ENCODE measurements around the gene ZBTB37. TPM values are rescaled to one million over a fixed set of nuclear protein-coding genes. Genes with fewer than 3 reads are reported as not detected.

The ZBTB37 gene
- total and polyA plus RNA-seq, 9 of the 15 experiments (the other 6 are each of a cell fraction or from before 2014, with no cell fraction given), result 1.3 to 13.9 (median 5.4) TPM

DNA sequence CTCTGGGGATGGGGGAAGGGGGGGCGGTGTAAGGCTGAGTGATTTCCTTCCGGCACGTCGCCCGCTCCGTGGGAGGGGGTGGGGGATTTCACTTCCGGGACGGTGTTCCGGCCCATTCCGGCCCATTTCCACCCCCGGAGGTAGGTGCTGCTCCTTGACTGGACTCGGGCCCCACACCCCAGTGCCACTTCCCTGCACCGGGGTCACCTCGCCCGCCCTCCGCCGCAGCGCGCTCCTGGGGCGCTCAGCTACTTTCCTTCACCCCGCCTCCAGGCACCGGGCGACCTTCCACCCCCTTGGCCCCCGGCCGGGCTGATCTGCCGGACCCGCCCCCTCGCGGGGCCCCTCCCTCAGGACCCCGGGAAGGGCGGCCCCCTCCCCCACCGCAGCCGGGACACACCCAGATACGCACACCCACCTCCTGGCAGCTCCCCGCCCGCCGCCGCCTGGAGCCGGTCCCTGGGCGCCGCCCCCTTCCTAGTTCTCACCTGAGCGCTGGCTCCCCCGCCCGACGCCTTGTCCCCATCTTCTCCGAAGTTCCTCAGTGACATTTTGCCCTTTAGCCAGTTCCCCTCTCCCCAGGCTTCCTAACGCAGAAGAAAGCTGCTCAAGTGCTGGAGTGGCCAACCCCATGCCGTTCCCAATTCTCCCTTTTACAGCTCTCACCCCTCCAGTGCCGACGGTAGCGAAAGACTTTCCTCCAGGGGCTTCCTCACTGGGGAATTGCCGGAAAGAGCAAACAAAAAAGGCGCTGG lies at the start of gene ZBTB37 (continued):
- TF ChIP-seq GATAD2B (IDR thresholded peaks at IDR 0.05; ENCODE audit: borderline replicate concordance) (peak; percentile 25; the same call in 1 of the 2 replicates), ZNF778 (CRISPR knock-in tag; IDR thresholded peaks at IDR 0.05) (no peak), PHF8 (IDR thresholded peaks at IDR 0.05; ENCODE audit: borderline replicate concordance, low read length) (peak; percentile 71), EP300 (IDR thresholded peaks at IDR 0.05; ENCODE audit: low read length) (peak; percentile 5; the same call in 1 of the 2 replicates), ZNF41 (CRISPR knock-in tag; conservative IDR thresholded peaks at IDR 0.05) (no peak), DDX20 (tag; IDR thresholded peaks at IDR 0.05; ENCODE audit: low read depth) (no peak), FOXK2 (conservative IDR thresholded peaks at IDR 0.05 in 1 of 2, IDR thresholded peaks at IDR 0.05 in 1 of 2; ENCODE audit: low read depth in 2 of 2) (peak in 1 of 2 experiments; percentile 53; a peak in 2 of 4 replicates), PHB2 (IDR thresholded peaks at IDR 0.05; ENCODE audit: low read depth) (no peak), MECOM (CRISPR knock-in tag; IDR thresholded peaks at IDR 0.05) (0 out of 2 replicates have a peak, but pooled peaks have one; percentile 37), ASH1L (IDR thresholded peaks at IDR 0.05; ENCODE audit: borderline replicate concordance, low read depth, partially characterized antibody) (no peak), SMAD2 (IDR thresholded peaks at IDR 0.05; ENCODE audit: low read depth, low read length) (no peak), TAF9B (IDR thresholded peaks at IDR 0.05; ENCODE audit: partially characterized antibody) (peak; percentile 11), SMAD4 (CRISPR knock-in tag; conservative IDR thresholded peaks at IDR 0.05) (peak; percentile 70), EWSR1 (IDR thresholded peaks at IDR 0.05; ENCODE audit: borderline replicate concordance, low read depth, partially characterized antibody) (no peak), ZNF408 (CRISPR knock-in tag; IDR thresholded peaks at IDR 0.05; ENCODE audit: low read depth) (no peak), CBX1 (IDR thresholded peaks at IDR 0.05; ENCODE audit: low read depth) (no peak)
- TF ChIP-seq, protein P1, sequence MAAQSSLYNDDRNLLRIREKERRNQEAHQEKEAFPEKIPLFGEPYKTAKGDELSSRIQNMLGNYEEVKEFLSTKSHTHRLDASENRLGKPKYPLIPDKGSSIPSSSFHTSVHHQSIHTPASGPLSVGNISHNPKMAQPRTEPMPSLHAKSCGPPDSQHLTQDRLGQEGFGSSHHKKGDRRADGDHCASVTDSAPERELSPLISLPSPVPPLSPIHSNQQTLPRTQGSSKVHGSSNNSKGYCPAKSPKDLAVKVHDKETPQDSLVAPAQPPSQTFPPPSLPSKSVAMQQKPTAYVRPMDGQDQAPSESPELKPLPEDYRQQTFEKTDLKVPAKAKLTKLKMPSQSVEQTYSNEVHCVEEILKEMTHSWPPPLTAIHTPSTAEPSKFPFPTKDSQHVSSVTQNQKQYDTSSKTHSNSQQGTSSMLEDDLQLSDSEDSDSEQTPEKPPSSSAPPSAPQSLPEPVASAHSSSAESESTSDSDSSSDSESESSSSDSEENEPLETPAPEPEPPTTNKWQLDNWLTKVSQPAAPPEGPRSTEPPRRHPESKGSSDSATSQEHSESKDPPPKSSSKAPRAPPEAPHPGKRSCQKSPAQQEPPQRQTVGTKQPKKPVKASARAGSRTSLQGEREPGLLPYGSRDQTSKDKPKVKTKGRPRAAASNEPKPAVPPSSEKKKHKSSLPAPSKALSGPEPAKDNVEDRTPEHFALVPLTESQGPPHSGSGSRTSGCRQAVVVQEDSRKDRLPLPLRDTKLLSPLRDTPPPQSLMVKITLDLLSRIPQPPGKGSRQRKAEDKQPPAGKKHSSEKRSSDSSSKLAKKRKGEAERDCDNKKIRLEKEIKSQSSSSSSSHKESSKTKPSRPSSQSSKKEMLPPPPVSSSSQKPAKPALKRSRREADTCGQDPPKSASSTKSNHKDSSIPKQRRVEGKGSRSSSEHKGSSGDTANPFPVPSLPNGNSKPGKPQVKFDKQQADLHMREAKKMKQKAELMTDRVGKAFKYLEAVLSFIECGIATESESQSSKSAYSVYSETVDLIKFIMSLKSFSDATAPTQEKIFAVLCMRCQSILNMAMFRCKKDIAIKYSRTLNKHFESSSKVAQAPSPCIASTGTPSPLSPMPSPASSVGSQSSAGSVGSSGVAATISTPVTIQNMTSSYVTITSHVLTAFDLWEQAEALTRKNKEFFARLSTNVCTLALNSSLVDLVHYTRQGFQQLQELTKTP (IDR thresholded peaks at IDR 0.05; ENCODE audit: low read depth in 1 of 2, partially characterized antibody in 2 of 2), result peak in 1 of 2 experiments; percentile 54
- TF ChIP-seq, protein P2, sequence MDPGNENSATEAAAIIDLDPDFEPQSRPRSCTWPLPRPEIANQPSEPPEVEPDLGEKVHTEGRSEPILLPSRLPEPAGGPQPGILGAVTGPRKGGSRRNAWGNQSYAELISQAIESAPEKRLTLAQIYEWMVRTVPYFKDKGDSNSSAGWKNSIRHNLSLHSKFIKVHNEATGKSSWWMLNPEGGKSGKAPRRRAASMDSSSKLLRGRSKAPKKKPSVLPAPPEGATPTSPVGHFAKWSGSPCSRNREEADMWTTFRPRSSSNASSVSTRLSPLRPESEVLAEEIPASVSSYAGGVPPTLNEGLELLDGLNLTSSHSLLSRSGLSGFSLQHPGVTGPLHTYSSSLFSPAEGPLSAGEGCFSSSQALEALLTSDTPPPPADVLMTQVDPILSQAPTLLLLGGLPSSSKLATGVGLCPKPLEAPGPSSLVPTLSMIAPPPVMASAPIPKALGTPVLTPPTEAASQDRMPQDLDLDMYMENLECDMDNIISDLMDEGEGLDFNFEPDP (CRISPR knock-in tag; IDR thresholded peaks at IDR 0.05), result no peak
- TF ChIP-seq, protein P3, sequence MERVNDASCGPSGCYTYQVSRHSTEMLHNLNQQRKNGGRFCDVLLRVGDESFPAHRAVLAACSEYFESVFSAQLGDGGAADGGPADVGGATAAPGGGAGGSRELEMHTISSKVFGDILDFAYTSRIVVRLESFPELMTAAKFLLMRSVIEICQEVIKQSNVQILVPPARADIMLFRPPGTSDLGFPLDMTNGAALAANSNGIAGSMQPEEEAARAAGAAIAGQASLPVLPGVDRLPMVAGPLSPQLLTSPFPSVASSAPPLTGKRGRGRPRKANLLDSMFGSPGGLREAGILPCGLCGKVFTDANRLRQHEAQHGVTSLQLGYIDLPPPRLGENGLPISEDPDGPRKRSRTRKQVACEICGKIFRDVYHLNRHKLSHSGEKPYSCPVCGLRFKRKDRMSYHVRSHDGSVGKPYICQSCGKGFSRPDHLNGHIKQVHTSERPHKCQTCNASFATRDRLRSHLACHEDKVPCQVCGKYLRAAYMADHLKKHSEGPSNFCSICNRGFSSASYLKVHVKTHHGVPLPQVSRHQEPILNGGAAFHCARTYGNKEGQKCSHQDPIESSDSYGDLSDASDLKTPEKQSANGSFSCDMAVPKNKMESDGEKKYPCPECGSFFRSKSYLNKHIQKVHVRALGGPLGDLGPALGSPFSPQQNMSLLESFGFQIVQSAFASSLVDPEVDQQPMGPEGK (CRISPR knock-in tag; IDR thresholded peaks at IDR 0.05; ENCODE audit: borderline replicate concordance), result no peak

Measured in K562 (cell line).